ENCODE measurements around the gene TTLL11. TPM values are rescaled to one million over a fixed set of nuclear protein-coding genes. Genes with fewer than 3 reads are reported as not detected.
A peak's percentile ranks its signal among the peaks of the same experiment; 100 is the strongest.

TTLL11 gene
- total RNA-seq, 1 donor = 6.2 TPM

DNA sequence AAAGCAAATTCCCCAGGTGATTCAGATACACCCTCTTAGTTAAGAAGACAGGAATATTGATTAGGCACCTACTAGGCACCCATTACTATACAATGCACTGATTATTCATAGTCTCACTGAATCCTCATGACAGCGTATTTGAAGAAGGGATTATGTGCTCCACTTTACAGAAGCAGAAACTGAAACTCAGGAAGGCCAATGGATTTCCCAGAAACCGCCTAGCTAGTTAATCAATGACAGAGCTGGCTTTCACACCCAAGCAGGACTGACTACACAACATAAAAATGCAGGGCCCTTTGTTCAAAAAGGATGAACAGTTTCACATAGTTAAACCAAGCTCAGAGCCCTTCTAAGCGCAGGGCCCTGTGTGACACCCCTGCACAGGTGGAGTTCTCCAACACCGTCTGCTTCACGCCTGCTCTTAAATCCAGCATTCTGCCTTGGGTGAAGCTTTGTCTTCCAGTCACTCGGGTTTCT is 117.3 kb downstream of the TTLL11 start:
- Histone ChIP-seq H3K27ac (ENCODE audit: low read depth, low read length) (no peak overlapping the region), H2AFZ (ENCODE audit: low read length) (no peak overlapping the region), H3K36me3 (ENCODE audit: insufficient read depth, low read length) (no peaks in the 10 kb centered on the region), H3K4me3 (ENCODE audit: insufficient read depth, low read length) (no peak overlapping the region), H3K4me1 (ENCODE audit: insufficient read depth, low read length) (peaks cover 15% of the 10 kb centered on the region), H4K20me1 (ENCODE audit: insufficient read depth, low read length) (no peaks in the 10 kb centered on the region), H3K4me2 (ENCODE audit: insufficient read depth, low read length) (no peak overlapping the region), H3K79me2 (ENCODE audit: insufficient read depth, low read length) (no peaks in the 10 kb centered on the region), H3K27me3 (ENCODE audit: insufficient read depth, low read length) (no peaks in the 10 kb centered on the region), H3K9me3 (ENCODE audit: low read depth, low read length) (no peaks in the 10 kb centered on the region)
- no peak for DNase-seq (ENCODE audit: insufficient read length, low spot score, missing footprints)
- no peak for TF ChIP-seq CTCF (IDR thresholded peaks at IDR 0.05; ENCODE audit: extremely low read depth, low read depth, low read length)

DNA sequence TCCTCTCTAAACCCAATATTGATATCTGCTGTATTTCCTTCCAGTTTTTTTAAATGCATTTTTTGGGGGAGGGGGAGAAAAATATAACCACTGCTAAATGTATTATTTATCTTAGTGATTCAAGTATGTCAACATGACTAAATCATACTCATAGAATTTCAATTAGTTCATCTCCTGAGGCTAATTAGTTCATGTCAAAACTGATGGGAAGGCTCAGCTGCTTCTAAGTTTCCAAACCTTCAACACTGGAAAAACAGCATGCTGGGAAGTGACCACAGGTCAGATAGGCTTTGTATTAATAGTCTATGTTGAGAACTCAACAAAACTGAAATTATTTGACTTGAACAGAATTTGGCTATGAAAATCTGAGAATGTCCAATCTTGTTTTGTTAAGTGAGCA is 118.7 kb downstream of the TTLL11 start:
- Histone ChIP-seq H3K4me2 (ENCODE audit: insufficient read depth, low read length) (no peak overlapping the region), H4K20me1 (ENCODE audit: insufficient read depth, low read length) (no peaks in the 10 kb centered on the region), H3K9me3 (ENCODE audit: low read depth, low read length) (no peaks in the 10 kb centered on the region), H3K36me3 (ENCODE audit: insufficient read depth, low read length) (no peaks in the 10 kb centered on the region), H3K27ac (ENCODE audit: low read depth, low read length) (no peak overlapping the region), H3K27me3 (ENCODE audit: insufficient read depth, low read length) (no peaks in the 10 kb centered on the region), H2AFZ (ENCODE audit: low read length) (no peak overlapping the region), H3K4me1 (ENCODE audit: insufficient read depth, low read length) (peaks cover 15% of the 10 kb centered on the region), H3K4me3 (ENCODE audit: insufficient read depth, low read length) (no peak overlapping the region), H3K79me2 (ENCODE audit: insufficient read depth, low read length) (no peaks in the 10 kb centered on the region)
- TF ChIP-seq CTCF (IDR thresholded peaks at IDR 0.05; ENCODE audit: extremely low read depth, low read depth, low read length) = no peak
- no peak for DNase-seq (ENCODE audit: insufficient read length, low spot score, missing footprints)

DNA sequence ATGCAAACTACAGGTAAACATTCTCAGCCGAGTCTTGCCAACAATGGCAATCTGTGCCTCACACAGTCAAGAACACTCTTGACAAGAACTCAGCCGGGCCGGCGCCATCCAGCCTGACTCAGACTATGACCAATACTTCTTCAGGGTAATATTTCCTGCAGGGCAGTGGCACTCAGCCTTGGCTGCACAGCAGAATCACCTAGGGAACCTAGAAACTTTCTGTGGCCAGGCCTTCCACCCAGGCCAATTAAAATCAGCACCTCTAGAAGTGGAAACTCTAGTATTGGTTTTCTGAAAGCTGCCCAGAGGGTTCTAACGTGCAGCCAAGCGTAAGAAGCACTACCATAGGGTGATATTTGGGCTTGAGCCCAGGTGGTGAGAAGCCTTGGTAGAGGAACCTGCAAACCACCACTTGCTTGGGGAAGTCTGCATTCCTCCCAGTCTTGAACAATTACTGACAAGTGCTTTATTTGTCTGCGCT is 120.6 kb downstream of the TTLL11 start:
- H3K27ac ChIP-seq (ENCODE audit: low read depth, low read length) = peak overlapping the region; percentile 65
- no peak for TF ChIP-seq CTCF (IDR thresholded peaks at IDR 0.05; ENCODE audit: extremely low read depth, low read depth, low read length)
- no peaks in the 10 kb centered on the region for H3K9me3 ChIP-seq (ENCODE audit: low read depth, low read length)
- peak; percentile 96 for DNase-seq (ENCODE audit: insufficient read length, low spot score, missing footprints)
- H3K4me1 ChIP-seq (ENCODE audit: insufficient read depth, low read length) = peaks cover 15% of the 10 kb centered on the region
- no peaks in the 10 kb centered on the region for H3K36me3 ChIP-seq (ENCODE audit: insufficient read depth, low read length)
- H3K4me3 ChIP-seq (ENCODE audit: insufficient read depth, low read length) = no peak overlapping the region
- H3K4me2 ChIP-seq (ENCODE audit: insufficient read depth, low read length) = peak overlapping the region; percentile 71
- no peaks in the 10 kb centered on the region for H4K20me1 ChIP-seq (ENCODE audit: insufficient read depth, low read length)
- H2AFZ ChIP-seq (ENCODE audit: low read length) = no peak overlapping the region
- H3K79me2 ChIP-seq (ENCODE audit: insufficient read depth, low read length) = no peaks in the 10 kb centered on the region
- no peaks in the 10 kb centered on the region for H3K27me3 ChIP-seq (ENCODE audit: insufficient read depth, low read length)

DNA sequence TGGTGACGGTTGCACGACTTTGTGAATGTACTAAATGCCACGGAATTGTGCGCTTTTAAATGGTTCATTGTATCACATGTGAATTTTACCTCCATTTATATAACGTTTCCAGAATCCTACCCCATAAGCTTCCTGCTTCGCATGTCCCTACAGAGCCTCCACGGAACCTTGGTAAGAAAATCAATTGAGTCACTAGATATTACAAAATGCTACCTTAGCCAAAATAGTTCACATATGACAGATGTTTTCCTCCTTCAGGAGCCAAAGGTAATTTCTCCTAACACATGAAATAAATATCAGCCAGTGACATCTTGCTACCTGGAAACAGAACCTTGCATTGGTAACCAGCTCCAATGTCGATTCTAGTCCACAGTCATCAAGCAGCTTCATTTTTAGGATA is 125.1 kb downstream of the TTLL11 start:
- Histone ChIP-seq H3K36me3 (ENCODE audit: insufficient read depth, low read length) (no peaks in the 10 kb centered on the region), H4K20me1 (ENCODE audit: insufficient read depth, low read length) (no peaks in the 10 kb centered on the region), H3K4me2 (ENCODE audit: insufficient read depth, low read length) (no peak overlapping the region), H3K27me3 (ENCODE audit: insufficient read depth, low read length) (no peaks in the 10 kb centered on the region), H3K4me3 (ENCODE audit: insufficient read depth, low read length) (no peak overlapping the region), H3K27ac (ENCODE audit: low read depth, low read length) (no peak overlapping the region), H2AFZ (ENCODE audit: low read length) (no peak overlapping the region), H3K79me2 (ENCODE audit: insufficient read depth, low read length) (no peaks in the 10 kb centered on the region), H3K4me1 (ENCODE audit: insufficient read depth, low read length) (peaks cover 20% of the 10 kb centered on the region), H3K9me3 (ENCODE audit: low read depth, low read length) (no peaks in the 10 kb centered on the region)
- no peak for DNase-seq (ENCODE audit: insufficient read length, low spot score, missing footprints)
- TF ChIP-seq CTCF (IDR thresholded peaks at IDR 0.05; ENCODE audit: extremely low read depth, low read depth, low read length) = no peak
